ENCODE measurements around the gene UMODL1.

UMODL1 gene

GRCh38 chr21:42117967-42118780 is 47.1 kb downstream of the UMODL1 start:
- DNase-seq: no peak

DNA sequence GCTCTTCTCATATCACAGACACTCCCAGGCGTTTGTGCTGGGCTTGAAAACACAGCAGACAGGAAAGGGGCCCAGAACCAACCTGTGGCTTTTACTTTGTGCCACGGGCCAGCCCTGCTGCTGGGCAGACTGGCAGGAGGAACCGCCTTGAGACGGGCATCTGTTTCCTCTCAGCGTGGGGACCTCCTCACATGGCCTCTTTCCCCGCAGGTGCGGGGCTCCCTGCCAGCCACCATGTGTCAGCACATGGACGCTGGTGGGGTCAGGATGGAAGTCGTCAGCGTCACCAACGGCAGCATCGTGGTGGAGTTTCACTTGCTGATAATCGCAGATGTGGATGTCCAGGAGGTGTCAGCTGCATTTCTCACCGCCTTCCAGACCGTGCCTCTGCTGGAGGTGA is 47.8 kb downstream of the UMODL1 start:
- no peak for DNase-seq

DNA sequence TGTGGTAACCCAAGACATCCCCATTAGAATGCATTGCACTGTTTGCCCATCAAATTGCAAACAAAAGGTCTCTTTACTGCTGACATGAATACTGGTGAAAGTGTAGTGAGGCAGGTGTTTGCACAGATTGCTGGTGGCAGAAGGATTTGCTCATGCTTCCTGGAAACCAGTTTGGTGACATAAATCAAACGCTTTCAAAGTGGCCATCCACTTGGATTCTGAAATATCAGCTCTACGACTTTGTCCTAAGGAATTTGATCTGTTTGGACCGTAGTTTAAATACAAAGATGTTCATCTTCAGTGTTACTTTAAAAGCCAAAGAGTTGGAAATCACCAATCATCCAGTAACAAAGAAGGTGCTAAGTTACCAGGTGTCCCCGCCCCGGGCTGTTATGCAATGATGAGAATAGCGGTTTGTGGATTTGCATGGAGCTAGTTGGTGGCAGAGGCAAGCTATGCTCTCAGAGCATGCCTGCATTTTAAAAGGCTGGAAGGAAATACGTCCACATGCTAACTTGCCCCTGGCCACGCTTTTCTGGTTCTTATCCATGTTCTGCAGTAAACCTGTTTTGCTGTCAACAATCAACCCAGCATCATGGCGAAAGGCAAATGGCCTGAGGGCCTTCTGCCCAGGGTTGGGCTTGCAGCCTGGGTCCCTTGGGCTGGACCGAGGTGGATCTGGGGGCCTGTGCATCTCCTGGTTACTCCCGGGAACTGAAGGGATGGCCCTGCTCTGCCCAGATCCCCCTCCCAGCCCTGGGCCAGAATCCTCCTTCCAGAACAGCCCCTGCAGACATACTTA is 49.2 kb downstream of the UMODL1 start:
- no peak for DNase-seq

- no peak for DNase-seq
Measured at GRCh38 chr21:42120903-42121535, 49.9 kb downstream of the UMODL1 start.

- DNase-seq: no peak
Measured at GRCh38 chr21:42121794-42122193, 50.7 kb downstream of the UMODL1 start.

DNA sequence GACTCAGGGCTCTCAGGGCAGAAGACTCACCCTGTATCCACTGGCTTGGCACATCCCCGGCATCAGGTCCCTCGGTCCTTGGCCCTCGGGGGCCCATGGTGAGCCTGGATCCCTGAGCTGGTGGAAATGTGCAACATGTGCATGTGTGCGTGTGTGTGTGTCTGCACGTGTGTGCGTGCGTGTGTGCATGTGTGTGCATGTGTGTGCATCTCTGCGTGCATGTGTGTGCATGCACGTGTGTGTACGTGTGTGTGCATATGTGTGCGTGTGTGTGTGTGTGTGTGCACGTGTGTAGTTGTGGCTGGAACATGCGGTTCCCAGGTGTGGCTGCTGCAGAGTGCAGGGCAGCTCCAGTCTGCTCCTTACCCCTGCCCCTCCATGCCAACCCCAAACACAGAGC is 51.3 kb downstream of the UMODL1 start:
- no peak for DNase-seq

DNA sequence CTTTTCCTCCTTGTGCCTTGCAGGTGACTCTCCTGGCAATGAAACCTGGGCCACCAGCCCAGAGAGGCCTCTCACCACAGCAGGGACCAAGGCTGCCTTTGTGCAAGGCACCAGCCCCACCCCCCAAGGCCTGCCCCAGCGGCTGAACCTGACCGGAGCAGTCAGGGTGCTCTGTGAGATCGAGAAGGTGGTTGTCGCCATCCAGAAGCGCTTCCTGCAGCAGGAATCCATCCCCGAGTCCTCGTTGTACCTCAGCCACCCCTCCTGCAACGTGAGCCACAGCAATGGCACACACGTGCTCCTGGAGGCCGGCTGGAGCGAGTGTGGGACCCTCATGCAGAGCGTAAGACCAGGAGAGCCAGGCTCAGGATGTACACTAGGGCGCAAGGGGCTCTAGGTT is 51.7 kb downstream of the UMODL1 start:
- DNase-seq: no peak

DNA sequence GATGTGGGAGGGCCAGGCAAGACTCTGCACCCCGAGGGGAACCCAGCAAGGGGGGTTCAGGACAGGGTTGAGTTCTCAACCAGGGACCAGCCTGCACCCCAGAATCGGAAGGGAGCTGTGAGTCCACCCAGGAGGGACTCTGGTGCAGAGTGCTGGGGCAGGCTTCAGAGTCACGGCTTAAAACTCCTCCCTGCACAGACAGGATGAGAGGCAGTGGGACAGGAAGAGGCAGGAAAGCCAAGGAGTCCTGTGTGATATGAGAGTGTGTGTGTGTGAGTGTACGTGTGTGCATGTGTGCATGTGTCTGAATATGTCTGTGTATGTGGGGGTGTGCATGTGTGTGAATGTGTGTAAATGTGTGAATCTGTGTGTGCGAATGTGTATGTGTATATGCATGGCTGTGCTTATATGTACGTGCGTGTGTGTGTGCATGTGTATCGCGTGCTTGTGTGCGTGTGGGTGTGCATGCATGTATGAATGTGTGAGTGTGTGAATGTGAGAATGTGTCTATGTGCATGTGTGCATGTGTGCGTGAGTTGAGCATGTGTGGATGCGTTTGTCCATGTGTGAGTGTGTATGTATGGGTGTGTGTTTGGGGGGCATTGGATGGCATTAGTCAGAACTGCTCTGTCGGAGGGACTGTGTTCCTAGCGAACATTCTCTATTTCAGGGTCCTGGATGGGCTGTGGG is 52.2 kb downstream of the UMODL1 start:
- no peak for DNase-seq

GRCh38 chr21:42124081-42124480 is 53.0 kb downstream of the UMODL1 start:
- DNase-seq: no peak

DNA sequence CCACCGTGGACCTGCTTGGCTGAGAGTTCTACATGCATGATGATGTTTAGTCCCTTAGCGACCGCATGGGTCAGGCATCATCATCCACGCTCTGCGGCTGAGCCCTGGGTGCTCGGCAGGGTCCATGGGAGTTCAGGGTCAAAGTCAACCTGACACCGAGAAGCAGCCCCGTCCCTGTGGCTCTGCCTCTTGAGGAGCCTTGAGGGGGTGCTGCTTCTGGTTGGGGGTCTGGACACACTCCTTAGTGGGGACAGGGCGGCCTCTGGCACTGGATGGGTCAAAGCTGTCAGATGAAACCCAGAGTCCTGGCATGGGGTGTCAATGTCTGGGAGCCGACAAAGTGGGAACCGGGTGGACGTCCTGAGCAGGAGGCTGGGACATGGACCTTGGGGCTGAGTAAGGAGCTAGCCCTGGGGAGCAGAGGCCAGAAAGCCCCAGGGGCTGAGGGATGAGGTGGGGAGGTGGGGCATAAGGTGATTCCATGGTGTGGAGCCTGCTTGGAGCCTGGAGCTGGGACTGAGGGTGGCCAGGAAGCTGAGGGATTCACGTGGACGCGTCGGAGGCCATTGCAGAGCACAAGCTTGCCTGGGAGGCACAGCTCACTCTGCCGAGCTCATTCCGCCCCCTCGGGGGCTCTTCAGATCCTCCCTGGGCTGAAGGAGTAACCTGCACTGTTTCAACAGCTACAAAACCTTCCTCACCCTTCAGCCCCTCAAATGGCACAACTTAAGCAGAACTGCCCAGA is 53.9 kb downstream of the UMODL1 start:
- DNase-seq: no peak

DNA sequence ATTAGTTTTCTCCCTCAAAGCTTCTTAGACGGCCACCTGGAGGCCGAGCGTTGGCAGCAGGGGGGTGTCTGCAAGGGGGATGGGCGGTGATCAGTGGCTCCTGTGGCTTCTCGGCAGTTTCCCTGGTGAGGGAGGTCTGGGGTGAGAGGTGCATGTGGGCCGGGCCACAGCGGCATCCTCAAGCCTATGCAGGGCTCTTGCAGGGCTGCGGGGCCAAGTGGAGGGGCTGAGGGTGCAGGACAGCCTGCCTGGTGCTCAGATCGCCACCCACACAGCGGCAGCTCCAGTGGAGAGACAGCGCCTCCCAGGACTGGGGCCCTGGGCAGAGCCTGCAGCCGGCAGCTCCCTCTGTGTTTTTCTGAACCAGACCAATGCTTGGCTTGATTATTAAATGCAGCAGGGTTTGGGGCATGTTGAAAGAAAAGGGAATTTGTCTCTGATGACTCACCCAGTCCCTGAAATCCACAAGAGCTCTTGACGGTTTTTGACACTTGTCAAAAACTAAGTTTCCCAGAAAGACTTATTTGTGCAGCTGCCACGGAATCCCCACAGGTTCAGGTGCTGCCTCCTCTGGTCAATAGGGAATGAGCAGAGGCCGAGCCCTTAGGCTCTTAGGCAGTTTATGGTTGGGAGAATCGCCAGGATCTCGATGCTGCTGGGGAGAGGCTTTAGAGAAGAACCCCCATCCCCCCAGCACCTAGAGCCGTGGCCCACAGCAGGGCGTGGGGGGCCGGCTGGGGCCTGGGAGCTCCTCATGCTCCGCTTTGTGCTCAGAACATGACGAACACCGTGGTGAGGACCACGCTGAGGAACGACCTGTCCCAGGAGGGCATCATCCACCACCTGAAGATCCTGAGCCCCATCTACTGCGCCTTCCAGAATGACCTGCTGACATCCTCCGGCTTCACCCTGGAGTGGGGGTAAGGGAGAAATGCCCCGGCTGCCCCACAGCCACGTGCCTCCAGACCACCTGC is 54.7 kb downstream of the UMODL1 start:
- DNase-seq: no peak

DNA sequence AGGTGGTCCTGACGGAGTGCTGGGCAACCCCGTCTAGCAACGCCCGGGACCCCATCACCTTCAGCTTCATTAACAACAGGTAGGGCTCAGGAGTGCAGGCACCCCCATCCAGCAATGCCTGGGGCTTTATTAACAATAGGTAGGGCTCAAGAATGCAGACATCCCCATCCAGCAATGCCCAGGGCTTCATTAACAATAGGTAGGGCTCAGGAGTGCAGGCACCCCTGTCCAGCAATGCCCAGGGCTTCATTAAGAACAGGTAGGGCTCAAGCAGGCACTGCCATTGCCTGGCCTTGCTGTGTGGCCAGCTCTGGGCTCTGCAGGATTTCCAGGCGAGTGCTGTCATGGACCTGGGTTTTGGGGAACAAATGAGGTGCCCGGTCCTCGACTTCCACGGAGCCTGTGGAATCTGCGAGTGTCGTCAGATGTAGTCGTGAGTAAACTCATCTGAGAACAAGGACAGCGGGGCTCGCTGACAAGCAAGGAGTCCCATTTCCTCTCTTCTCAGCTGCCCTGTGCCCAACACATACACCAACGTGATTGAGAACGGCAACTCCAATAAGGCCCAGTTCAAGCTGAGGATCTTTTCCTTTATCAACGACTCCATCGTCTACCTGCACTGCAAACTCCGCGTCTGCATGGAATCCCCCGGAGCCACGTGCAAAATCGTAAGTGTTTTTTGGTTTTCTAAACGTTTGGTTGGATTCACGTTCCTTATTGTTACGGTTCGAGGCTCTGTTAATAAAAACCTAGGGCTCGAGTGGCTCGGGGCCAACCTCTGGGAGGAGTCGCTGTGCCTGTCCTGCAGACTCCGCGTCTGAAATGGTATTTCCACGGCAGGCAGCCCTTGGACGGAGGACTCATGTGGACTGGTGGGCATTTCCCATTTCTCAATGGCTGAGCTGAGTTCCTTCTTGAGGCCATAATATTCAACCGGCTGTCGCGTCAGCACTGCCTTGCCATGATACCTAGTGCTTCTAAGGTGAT is 56.3 kb downstream of the UMODL1 start:
- no peak for DNase-seq

DNA sequence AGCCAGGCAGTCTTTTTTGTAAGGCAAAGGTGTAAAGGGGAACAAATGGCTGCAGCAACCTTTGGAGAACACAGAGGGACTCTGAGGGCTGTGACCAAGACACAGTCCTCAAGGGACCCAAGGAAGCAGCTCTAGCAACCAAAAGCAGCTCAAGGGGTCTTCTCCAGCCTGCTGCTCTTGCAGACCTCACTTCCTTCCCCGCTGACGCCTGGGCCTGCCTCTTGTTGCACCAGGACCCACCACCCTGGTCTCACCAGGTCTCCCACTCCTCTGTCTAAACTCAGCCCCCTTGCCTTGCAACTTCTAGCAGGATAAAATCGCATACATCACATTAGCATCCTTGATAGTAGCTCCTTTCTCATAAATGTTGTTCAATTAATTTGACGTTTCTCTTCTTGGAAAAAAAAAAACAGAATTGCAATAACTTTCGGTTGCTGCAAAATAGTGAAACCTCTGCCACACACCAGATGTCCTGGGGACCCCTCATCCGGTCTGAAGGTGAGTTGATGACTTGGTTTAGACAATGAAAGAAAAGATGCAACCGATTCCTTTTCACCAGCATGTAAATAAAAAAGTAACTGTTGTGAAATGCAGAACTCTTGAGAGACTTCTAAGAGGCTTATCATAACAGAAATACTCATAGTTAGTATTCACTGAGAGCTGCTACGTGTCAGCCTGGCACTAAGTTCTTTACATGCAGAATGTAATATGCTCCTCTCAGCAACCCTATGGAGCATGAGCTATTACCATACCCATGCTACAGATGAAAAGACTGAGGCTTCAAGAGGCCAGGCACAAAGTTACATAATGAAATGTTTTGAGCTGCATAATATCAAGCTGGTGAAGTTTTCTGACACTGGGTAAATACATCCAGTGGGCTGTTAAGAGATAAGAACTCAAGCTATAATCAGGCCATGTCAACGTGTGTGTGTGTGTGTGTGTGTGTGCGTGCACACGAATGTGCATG is 58.5 kb downstream of the UMODL1 start:
- DNase-seq: no peak

GRCh38 chr21:42130441-42130840 is 59.3 kb downstream of the UMODL1 start:
- no peak for DNase-seq

- no peak for DNase-seq
Measured at GRCh38 chr21:42132183-42132582, 61.1 kb downstream of the UMODL1 start.

DNA sequence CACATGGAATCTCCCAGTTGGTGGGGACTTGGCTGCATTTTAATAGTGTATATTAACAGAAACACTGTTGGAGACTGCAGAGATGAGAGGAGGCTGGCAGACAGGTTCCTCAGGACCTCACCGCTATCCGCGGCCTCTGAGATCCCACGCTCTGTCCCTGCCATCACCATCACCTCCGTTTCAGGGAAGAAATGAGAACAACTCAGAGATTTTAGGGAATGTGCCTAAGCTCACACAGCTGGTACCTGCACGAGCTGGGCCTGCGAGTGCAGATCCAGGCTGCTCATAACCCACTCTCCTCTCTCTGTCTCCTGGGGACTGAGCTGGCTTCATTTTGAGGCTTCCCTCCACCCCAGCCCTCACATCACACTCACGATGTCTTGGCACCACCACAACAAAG is 62.0 kb downstream of the UMODL1 start:
- no peak for DNase-seq

DNA sequence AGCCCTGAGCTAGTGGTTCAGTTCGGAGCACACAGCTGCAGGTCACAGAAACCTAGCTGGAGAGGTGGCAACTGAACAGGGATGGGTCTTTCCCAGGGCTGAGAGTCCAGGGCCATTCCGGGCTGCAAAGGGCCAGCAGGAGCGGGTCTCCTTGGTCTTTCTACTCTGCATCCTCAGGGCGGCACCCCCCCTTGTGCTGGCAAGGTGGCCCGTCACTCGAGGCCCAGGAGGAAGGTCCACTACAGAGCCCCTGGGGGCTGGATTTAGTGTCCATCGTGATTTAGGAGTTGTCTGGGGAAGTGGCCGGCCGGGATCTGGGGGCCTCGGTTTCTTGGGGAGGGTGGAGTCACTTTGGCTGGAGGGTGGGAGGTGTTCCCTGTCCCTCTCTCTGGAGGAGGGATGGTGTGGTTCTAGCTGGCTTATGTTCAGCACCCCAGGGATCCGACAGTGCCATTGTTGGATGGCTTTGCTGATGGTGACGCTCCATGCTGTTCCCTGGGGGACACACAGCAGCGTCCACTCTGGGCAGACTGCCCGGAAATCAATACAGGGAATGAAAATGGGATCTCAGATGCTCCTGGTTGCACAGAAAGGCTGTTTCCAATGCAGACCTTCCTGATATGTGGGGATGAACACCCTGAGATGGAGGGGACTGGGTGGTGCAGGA is 64.4 kb downstream of the UMODL1 start:
- no peak for DNase-seq
